Neural progenitor cell (in vitro differentiated cells): Measurements from ENCODE around the gene VSIG10L2.

Experiments used
- CTCF ChIP-seq: fragments of 200-600 bp; sonication (generic); IDR thresholded peaks from 2 replicates; pipeline ENCODE4 v1.5.1; 2017; ENCODE audit warnings: antibody characterized with exemption, mild to moderate bottlenecking
- EZH2 ChIP-seq: fragments of 200-600 bp; sonication (generic); IDR thresholded peaks from 2 replicates; pipeline ENCODE4 v1.6.1; 2017; ENCODE audit warnings: antibody characterized with exemption, mild to moderate bottlenecking, moderate library complexity
- EZH2phosphoT487 ChIP-seq: fragments of 200-600 bp; sonication (generic); IDR thresholded peaks from 2 replicates; pipeline ENCODE4 v1.6.1; 2017; ENCODE audit warnings: antibody characterized with exemption

DNA sequence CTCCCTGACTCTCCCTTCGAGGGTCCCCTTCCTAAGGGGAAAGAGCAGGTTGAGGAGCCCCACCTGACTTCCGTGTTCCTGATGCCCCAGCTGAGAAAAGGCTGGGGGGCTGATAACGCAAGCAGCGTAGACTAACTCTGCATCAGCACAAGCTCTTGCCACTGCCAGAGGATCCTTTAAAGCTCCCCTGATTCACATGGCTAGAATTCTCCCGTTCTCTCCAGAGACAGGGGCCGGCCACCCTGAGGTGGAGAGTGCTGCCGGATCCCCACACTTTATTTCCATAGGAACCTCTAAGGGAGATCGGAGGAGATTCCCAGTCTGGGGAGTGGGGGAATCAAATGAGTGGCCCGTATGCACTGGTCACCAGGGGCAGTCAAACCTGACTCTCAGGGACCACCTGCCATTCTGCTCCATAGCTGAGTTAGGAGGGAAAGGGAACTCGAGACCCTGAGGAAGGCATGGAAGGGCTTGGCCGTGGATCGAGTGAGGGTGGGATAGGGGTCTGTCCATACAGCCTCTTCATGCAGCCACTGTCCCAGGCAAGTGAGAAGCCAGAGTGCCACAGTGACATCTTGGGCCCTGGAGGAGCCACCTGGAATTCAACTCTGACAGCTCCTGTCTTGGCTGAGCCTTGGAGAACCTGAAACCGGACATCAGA, 1.4 kb upstream of the VSIG10L2 start:
- TF ChIP-seq CTCF: no peak
- TF ChIP-seq EZH2: no peak
- TF ChIP-seq EZH2phosphoT487: no peak
